ENCODE data around the gene IGF2BP3. TPM values are rescaled to one million over a fixed set of nuclear protein-coding genes. Genes with fewer than 3 reads are reported as not detected.

The IGF2BP3 gene
- total RNA-seq, 3 donors from 2014 or later = 0.59 to 3.5 TPM; not detected in 1

- H3K4me3 ChIP-seq = no peak overlapping the region
- no peaks in the 10 kb centered on the region for H3K4me1 ChIP-seq
- H3K36me3 ChIP-seq = no peaks in the 10 kb centered on the region
- no peak for DNase-seq (ENCODE audit: low spot score in 2 of 2)
- TF ChIP-seq CTCF (IDR thresholded peaks at IDR 0.05) (no peak), POLR2AphosphoS5 (IDR thresholded peaks at IDR 0.05) (no peak), POLR2A (IDR thresholded peaks at IDR 0.05) (no peak)
- no peak overlapping the region for H3K27ac ChIP-seq
- peaks cover 0 to 6% of the 10 kb centered on the region in 2 donors for H3K27me3 ChIP-seq
- no peaks in the 10 kb centered on the region for H3K9me3 ChIP-seq
- intact Hi-C loops (cut with DNase I; ENCODE audit: low total_unique reads) = no loop called here
These were observed 114.1 kb downstream of the IGF2BP3 start for GRCh38 chr7:23356168-23356567.

GRCh38 chr7:23353172-23353571, 117.1 kb downstream of the IGF2BP3 start:
- H3K27me3 ChIP-seq = peaks cover 0 to 7% of the 10 kb centered on the region in 2 donors
- no peaks in the 10 kb centered on the region for H3K36me3 ChIP-seq
- H3K4me3 ChIP-seq = no peak overlapping the region
- H3K4me1 ChIP-seq = no peaks in the 10 kb centered on the region
- TF ChIP-seq POLR2A (IDR thresholded peaks at IDR 0.05) = no peak
- TF ChIP-seq CTCF (IDR thresholded peaks at IDR 0.05) = no peak
- TF ChIP-seq POLR2AphosphoS5 (IDR thresholded peaks at IDR 0.05) = no peak
- no peak for DNase-seq (ENCODE audit: low spot score in 2 of 2)
- intact Hi-C loops (cut with DNase I; ENCODE audit: low total_unique reads) = no loop called here
- no peaks in the 10 kb centered on the region for H3K9me3 ChIP-seq
- no peak overlapping the region for H3K27ac ChIP-seq

GRCh38 chr7:23350466-23350865, 119.8 kb downstream of the IGF2BP3 start:
- intact Hi-C loops (cut with DNase I; ENCODE audit: low total_unique reads) = no loop called here
- Histone ChIP-seq H3K36me3 (no peaks in the 10 kb centered on the region), H3K27me3 (peaks cover 0 to 6% of the 10 kb centered on the region in 2 donors), H3K27ac (no peak overlapping the region), H3K4me3 (no peak overlapping the region), H3K4me1 (no peaks in the 10 kb centered on the region), H3K9me3 (no peaks in the 10 kb centered on the region)
- DNase-seq (ENCODE audit: low spot score in 2 of 2) = no peak
- TF ChIP-seq CTCF (IDR thresholded peaks at IDR 0.05) = no peak
- no peak for TF ChIP-seq POLR2A (IDR thresholded peaks at IDR 0.05)
- no peak for TF ChIP-seq POLR2AphosphoS5 (IDR thresholded peaks at IDR 0.05)

GRCh38 chr7:23349484-23350157, 120.7 kb downstream of the IGF2BP3 start:
- intact Hi-C loops (cut with DNase I; ENCODE audit: low total_unique reads) = no loop called here
- peaks cover 0 to 3% of the 10 kb centered on the region in 2 donors for H3K27me3 ChIP-seq
- H3K36me3 ChIP-seq = no peaks in the 10 kb centered on the region
- no peak overlapping the region for H3K27ac ChIP-seq
- DNase-seq (ENCODE audit: low spot score in 2 of 2) = no peak
- H3K4me3 ChIP-seq = no peak overlapping the region
- TF ChIP-seq POLR2A (IDR thresholded peaks at IDR 0.05) (no peak), POLR2AphosphoS5 (IDR thresholded peaks at IDR 0.05) (no peak), CTCF (IDR thresholded peaks at IDR 0.05) (no peak)
- no peaks in the 10 kb centered on the region for H3K4me1 ChIP-seq
- no peaks in the 10 kb centered on the region for H3K9me3 ChIP-seq

GRCh38 chr7:23347682-23348180, 122.6 kb downstream of the IGF2BP3 start:
- Histone ChIP-seq H3K27me3 (peaks cover 0 to 3% of the 10 kb centered on the region in 2 donors), H3K27ac (no peak overlapping the region), H3K36me3 (no peaks in the 10 kb centered on the region), H3K9me3 (no peaks in the 10 kb centered on the region), H3K4me1 (no peaks in the 10 kb centered on the region), H3K4me3 (no peak overlapping the region)
- intact Hi-C loops (cut with DNase I; ENCODE audit: low total_unique reads) = no loop called here
- no peak for DNase-seq (ENCODE audit: low spot score in 2 of 2)
- TF ChIP-seq POLR2A (IDR thresholded peaks at IDR 0.05) = no peak
- TF ChIP-seq CTCF (IDR thresholded peaks at IDR 0.05) = no peak
- no peak for TF ChIP-seq POLR2AphosphoS5 (IDR thresholded peaks at IDR 0.05)

All from breast epithelium (tissue), 4 donors.